Measurements from ENCODE around the gene GMDS. TPM values are rescaled to one million over a fixed set of nuclear protein-coding genes. Genes with fewer than 3 reads are reported as not detected.

Gene GMDS
- total RNA-seq, 1 donor from 2014 or later = 24.2 TPM

DNA sequence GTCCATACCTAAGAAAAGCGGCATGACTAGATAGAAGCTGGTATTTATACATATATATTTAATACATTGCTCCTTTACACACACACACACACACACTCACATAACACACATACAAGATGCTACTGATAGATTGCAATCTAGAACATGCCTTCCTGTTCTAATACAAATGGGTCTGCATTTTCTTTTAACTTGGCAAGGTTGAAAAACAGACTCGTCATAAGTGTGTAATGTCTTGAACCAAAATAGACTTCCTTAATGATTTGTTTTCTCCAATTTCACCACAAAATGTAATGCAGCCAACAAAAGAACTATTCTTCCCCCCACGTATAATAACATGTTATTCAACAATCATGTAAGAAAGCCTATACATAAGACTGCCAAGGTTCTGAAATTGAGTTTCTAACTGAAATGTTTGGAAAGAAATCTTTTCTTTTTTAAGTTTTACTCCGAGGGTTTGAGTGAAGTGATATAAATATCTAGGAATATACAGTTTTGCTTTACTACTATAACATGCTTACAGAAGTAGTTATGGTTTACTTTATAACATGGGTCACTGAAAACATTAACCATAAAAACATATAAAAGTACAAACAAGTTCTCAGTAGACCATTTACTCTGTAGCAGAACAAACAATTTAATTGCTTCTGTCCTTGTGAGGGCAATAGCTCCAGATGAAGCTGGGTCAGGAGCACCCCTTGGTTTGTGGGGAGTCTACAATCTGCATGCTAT is 428.2 kb downstream of the GMDS start:
- intact Hi-C loops (cut with micrococcal nuclease) = no loop called here

DNA sequence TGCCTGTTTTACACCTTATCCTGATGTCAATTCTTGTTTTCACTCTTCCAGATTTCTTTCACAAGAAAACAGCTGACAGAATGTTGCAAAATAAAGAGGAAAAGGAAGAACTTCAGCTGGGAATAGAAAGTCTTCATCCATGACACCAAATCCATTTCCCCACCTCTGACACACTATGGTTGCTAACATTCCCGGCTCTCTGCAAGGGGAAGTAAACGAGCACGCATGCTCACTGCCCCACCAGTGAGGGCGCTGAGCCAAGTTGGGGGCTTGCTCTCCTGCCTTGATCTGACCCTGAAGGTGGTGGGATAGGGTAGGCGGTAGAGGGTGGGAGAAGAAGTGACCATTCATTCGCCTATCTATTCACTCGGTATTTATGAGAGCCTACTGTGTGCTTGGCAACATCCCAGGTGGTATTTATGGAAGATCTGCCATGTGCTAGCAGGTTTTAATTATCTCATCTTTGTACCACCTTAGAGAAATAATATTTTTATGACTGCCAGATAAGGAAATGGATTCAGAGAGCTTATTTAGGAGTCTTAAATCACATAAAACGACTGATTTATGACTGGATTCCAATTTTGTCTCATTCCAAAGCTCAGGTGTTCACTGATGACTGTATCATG is 429.5 kb downstream of the GMDS start:
- intact Hi-C loops (cut with micrococcal nuclease) = no loop called here

DNA sequence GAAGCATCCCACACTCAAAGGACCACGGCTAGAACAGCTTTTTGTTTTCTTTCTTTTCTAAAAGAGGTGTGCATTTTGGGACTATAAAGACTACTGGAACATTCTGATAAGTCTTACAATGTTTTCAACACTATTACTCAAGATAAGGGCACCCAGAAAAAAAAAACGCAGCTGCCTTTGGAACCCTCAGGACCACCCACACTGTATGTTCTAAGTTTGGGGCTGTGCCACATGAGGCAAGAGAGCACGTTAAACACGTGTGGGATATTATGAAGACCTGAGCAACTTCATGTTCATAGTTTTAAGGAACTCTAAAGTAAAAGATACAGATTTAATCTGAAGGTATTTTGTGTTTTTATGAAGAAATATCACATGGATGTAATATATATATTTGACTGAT is 431.1 kb downstream of the GMDS start:
- intact Hi-C loops (cut with micrococcal nuclease) = no loop called here

DNA sequence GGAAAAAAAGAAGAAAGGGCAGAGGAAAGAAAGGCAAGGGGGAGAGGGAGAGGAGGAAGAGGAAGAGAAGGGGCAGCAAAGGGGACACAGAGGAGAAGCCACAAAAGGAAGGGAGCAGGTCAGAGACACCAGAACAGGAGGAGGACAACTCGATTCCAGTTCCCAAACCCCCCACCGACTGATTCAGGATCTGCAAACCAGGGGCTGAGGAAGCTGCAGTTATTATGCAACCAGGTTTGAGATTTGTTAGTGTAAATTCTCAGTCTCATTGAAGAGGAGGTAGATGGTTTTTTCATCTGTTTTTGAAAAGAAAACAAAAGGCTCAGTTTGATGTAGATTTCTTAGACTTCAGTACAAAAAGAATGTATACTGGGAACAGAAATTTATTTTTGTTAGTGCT is 432.9 kb downstream of the GMDS start:
- intact Hi-C loops (cut with micrococcal nuclease) = no loop called here

DNA sequence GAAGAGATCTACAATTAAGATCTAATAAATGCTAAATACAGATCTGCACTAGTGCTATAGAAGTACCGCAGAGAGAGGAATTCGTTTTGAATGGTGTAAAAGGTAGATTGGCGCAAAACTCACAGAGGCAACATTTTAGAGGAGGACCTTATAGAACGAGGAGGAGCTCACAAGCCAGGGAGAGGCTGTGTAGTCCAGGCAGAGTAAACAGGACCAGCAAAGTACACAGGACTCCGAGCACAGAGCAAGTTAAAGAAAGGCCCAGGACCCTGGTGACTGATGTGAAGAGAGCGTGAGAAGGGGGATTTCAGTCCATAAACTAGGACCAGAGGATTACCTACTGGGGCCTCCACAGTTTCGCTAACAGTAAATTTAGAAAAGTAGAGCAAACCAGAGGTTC is 433.4 kb downstream of the GMDS start:
- intact Hi-C loops (cut with micrococcal nuclease) = no loop called here

DNA sequence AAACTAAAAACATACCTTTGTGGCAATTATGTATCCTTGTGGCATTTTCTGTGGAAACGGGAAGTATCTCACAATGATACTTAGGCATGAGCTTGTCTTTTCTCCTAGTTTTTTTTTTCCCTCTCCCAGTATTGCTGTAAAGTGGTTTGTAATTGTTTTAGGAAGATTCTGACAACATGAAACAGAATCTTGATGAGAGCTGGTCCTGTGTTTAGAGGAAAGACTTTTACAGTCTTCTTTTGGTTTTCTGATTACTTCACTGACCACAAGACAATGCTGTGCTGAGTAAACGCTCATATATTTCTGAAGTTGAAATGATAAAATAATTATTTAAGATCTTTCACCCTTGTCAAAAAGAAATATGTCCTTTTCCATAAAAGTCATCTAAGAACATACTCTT is 434.5 kb downstream of the GMDS start:
- intact Hi-C loops (cut with micrococcal nuclease) = no loop called here

DNA sequence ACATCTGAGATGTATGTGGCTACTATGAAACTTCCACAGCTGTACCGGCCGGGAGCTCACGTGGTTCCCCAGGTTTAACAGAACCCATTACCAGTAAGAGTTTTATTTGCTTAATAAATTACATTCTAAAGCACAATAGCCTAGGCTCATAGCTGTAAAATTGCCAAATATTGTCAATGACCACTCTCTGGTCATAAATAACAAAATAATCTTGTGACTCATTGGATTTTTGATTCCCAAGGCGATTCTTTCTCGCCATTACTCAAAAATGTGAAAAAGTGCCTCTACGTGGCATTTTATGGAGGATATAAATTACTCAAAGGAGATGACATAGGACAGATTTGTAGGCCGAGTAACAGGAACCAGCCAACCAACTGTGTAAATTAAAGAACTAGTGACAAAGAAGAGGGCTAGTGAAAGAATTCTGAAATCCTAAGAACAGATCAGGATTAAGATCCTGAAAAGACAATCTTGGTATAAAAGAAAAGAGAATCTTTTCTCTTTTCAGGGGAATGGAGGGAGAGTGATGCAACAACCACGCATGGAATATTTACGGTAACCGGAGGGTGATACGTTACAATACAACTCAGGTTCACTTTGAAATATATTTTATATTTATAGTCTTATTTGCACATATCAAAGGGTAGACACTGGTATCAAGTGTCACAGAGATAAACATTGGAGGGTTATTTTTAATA is 436.0 kb downstream of the GMDS start:
- intact Hi-C loops (cut with micrococcal nuclease) = no loop called here

DNA sequence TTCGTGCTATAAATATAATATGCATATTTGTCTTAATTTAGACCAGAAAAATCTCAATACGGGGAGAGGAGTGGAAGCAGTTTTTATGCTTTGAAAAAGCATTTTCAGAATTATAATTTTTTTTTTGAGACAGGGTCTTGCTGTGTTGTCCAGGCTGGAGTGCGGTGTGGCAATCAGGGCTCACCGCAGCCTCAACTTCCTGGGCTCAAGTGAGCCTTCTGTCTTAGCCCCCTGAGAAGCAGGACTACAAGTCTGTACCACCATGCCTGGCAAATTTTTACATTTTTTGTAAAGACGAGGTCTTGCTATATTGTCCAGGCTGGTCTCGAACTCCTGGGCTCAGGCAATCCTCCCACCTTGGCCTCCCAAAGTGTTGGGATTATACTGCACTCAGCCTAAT is 438.5 kb downstream of the GMDS start:
- intact Hi-C loops (cut with micrococcal nuclease) = no loop called here

DNA sequence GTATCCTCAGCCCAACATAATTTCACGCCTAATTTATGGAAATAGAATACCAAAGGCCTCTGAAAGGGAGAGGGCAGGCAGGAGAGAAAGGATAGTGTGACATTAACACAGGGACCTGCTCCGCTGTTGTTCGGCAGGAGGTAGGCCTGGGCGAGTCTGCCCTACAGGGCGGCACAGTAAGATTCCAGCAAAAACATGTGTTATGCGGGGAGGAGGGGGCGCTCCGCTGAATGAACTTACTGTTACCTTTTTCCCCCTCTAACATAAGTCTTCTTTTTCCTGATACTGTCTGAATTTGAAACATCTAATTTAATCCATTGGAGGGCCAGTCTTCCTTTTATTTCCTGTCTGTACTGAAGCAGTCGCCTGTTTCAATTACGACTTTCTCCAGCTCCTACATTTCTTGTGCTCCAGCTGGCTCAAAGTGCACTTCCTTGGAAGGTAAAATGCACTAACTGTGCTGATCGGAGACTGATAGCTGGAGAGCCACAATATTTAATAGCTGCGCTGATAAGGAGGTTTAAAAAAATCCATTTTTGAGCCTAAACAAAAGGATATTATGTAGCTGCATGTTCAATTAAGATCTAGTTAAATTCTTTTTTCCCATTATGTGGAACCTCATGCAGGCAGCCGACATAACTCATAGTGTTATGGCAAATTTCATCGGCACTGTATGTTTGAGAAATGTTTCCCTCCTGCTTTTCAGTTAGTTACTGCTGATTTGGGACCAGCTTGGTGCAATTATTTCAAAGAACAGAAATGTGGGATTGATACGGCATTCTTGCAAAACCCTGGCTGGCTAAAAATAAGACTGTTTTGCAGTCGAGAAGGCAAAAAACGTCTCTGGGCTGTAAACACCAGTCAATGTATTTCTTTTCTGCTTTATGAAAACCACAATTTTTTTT is 442.7 kb downstream of the GMDS start:
- intact Hi-C loops (cut with micrococcal nuclease) = no loop called here

DNA sequence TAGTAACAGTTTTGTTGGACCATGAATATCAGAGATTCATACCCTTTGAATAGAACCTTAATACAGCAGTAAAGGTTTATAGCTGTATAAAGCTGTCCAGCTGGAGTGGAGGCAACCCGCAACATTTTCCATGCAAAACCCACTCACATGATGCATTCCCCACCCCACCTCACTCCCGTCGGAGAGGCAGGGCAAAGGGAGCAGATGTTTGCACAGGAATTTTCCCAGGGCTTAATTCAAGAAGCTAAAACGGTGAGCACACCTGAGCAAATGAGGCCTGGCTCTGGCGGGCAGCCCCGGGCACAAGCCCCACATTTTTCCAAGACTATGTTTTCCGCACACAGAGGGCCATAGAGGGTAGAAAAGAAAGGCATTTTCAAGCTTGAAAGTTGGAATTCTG is 444.0 kb downstream of the GMDS start:
- intact Hi-C loops (cut with micrococcal nuclease) = no loop called here

DNA sequence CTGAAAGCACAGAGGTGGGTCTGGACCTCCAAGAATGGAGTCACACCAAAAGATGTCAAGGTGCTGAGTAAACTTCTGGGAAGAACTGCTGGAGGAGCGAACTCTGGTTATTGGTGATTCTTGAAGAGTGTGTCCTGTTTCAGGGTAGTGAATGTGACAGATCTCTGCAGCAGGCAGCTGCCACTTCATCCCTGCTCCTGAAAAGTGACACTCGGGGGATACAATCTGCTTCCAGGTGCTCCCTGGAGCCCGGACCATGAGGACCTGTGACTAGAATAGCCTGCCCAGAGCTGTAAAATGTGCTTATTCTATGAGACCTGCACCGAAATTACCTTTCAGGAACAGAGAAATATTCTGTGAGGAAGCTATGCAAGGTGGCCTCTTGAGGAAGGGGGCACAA is 444.6 kb downstream of the GMDS start:
- intact Hi-C loops (cut with micrococcal nuclease) = no loop called here

DNA sequence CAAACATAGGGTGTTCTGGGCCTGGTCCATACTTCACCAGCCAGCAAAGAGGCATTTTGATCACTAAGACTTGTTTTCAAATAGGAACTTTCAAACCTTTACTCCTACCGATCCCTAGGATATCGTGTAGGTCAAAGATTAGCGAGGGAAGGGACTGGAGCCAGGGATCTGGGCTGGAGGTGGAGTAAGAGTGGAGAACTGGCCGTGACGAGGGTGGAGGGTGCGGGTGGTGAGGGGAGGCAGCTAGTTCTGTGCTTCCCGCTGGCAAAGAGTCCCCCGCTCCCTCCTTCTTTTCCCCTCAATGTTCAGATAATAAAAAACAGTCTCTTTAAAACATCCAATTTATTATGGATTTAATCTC is 446.5 kb downstream of the GMDS start:
- intact Hi-C loops (cut with micrococcal nuclease) = no loop called here

DNA sequence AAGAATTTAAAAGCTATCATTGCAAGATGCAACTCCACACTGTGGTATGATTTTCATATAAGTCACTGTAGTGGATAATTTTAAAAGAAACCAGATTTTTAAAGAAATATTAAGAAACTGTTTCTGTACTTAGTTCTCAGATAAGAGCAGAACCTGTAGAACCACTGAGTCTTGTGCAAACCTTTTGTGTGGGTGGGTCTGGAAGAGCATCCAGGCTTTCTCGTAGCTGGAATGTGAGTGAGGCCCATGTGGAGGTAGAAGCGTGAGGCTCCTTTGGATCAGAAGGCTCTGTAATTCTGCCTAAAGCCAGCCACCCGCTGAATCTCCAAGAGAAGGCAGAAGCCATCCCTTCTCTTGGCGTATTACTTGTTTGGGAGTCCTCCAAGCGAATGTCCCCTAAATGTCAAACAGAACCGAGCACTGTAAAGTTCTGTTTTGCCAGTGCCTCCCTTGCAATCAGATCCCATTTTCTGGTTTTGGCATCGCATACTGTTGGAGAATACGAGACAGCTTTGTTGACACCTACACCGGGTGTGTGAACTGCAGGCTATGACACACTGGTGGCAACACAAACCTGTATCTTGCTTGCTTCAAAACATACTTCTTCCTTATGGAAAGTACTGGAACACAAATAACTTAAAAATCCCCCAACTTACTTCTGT is 447.0 kb downstream of the GMDS start:
- intact Hi-C loops (cut with micrococcal nuclease) = no loop called here

DNA sequence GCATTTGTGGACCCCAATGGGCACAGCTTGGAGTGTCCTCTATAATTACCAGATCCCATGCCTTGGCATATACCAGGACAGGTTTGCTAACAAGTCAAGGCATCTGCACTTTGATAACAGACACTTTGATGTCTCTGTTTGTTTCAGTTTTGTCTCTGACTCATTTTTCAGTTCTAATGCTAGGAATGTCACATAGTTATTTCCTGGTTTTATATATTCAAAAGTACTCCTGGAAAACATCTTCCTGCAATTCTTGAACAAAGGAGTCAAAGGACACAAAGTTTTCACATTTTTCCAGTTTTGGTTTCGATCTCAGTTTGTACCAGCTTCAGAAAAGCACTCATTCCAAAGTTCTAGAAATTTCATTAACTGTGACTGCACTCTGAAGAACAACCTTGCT is 447.6 kb downstream of the GMDS start:
- intact Hi-C loops (cut with micrococcal nuclease) = no loop called here

DNA sequence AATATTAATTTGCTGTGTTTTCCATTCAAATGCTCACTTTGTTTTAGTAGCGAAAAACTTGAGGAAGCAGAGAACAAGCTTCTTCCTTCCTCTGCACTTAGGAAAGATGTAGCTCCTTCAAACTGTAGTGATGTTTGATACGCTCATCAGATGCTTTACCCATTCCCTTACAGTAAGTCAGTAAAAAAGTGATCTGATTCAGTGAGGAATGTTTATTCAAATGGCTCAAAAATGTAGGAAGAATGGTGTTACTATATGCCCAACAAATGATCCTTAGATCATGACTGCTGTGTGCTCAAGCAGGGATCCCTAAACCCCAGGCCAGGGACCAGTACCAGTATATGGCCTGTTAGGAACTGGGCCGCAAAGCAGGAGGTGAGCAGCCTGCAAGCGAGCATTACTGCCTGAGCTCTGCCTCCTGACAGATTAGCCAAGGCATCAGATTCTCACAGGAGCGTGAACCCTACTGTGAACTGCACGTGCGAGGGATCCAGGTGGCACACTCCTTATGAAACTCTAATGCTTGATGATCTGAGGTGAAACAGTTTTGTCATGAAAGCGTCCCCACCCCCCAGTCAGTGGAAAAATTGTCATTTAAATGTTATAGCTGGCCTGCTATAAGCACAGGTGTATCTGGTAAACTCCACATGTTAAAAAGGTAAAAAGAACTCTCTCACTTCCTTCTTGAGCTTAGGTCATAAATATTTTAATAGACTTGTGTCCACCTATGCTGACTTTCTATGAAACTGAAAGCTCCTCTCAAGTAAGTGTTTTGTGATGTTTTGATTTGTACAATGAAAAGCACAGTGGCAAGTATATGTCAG is 448.5 kb downstream of the GMDS start:
- intact Hi-C loops (cut with micrococcal nuclease) = no loop called here

DNA sequence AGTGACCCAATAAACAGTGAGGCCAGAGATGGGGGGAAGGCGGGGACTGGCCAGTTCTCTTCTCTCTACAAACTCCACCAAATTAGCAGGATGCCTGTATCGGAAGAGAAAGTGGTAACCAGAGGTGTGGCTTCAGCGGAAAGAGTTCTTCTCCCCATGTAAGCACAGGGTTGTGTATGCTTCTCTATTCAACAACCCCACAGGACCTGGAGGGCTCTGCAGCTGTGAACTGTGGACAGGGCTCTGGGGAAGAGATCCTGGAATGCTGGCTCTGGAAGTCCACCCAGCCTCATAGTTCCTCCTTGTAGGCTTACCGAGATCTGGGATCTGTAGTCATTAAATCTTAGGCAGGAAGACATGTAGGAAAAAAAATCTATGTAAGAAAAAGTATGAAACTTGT is 449.5 kb downstream of the GMDS start:
- intact Hi-C loops (cut with micrococcal nuclease) = no loop called here

DNA sequence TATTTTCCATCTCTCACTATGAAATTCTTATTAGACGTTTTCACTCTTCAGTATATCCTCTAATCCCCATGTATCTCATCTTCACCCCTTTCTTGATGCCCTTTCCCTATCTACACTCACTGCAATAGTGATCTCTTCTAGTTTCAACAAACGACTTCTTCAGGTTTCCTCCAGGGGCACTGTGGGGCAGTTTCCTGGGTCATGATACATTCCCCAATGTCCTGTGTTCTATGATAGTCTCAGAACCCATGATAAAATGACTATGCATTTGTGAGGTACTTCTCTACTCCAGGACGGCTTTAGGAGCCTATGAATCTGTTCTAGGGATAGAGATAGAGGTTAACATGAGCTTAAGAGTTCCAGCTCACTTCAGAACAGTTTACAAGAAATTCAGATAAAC is 452.4 kb downstream of the GMDS start:
- intact Hi-C loops (cut with micrococcal nuclease) = no loop called here

DNA sequence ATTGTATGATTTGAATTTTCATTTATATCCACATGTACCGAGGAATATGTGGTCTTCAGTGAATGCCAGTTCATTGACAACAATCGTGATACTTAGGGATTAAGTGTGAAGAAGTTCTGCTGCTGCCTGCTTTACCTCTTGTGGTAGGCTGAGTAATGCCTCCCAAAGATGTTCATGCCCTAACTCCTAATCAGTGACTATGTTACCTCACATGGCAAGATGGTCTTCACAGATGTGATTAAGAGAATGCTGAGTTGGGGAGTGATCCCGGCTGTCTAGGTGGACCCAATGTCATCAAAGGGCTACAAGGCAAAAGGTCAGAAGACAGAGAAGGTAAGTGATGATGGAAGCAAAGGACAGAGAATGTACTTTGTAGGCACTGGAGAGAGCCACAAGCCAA is 454.7 kb downstream of the GMDS start:
- intact Hi-C loops (cut with micrococcal nuclease) = loop anchor here (2.0 kb wide), 1 partner anchor 68 kb away; no protein-coding TSS in a partner anchor

DNA sequence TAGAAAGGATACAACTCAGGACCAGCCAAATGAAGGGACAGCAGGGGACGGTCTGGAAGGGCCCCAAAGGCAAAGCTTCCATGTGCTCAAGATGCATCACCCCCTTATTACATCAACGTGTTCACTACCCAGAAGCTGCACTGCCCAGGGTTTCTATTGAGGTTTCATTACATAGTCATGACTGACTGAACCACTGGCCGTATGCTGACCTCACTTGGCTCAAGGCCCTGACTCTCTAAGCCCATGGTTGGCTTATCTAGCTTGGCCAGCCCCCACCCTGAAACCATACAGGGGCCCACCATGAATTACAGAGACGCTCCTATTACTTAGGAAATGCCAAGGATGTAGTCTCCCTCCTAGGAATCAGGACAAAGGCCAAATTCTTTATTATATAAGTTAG is 456.3 kb downstream of the GMDS start:
- intact Hi-C loops (cut with micrococcal nuclease) = no loop called here

DNA sequence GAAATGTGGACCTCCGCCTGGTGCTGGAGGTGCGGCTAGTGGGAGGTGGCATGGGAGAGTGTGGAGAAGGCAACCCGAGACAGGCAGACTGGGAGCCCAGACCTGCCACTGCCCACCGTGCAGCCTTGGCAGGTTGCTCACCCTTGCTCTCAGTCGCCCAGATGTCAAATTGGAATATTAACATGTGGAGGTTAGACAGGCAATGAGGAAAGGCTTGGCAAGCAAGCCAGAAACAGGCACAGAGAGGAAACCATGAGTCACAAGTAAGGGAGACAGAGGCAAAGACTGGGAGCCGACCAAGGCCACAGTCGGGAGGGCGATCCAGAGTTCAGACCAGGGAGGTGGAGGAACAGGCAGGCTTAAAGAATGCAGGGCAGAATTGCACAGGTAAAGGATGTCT is 457.5 kb downstream of the GMDS start:
- intact Hi-C loops (cut with micrococcal nuclease) = no loop called here
